Measurements from ENCODE around the gene TGFB1. TPM values are rescaled to one million over a fixed set of nuclear protein-coding genes. Genes with fewer than 3 reads are reported as not detected.
A peak's percentile ranks its signal among the peaks of the same experiment; 100 is the strongest.

Gene TGFB1
- total RNA-seq, 1 experiment from 2014 or later, result 30.1 TPM

GRCh38 chr19:41325947-41326706 lies 27.6 kb downstream of the TGFB1 start:
- no peak for TF ChIP-seq CTCF (conservative IDR thresholded peaks at IDR 0.05)
- no peaks in the 10 kb centered on the region for H3K9me3 Mint-ChIP-seq
- H2BK5ac ChIP-seq (ENCODE audit: insufficient read length, low read length), result no peak overlapping the region
- H4K5ac ChIP-seq (ENCODE audit: insufficient read length, low read depth, low read length), result peak overlapping the region; percentile 10
- no peak overlapping the region for H2BK12ac ChIP-seq (ENCODE audit: insufficient read length, low read depth, low read length)
- peak overlapping the region; percentile 97 for H3K4me2 ChIP-seq (ENCODE audit: insufficient read depth, insufficient read length, low read length)
- H2AK5ac ChIP-seq (ENCODE audit: insufficient read length, low read length), result no peak overlapping the region
- peaks cover 3% of the 10 kb centered on the region for H4K20me1 ChIP-seq (ENCODE audit: control insufficient read depth, insufficient read depth, insufficient read length)
- peaks cover 49 to 53% of the 10 kb centered on the region in 2 experiments for H3K4me1 Mint-ChIP-seq
- no CpG with 5 or more reads among the region's 30 CpGs for WGBS (ENCODE audit: extremely low coverage, insufficient read length, low lambda C conversion rate)
- no peak overlapping the region for H3K9ac ChIP-seq (ENCODE audit: extremely low read depth, insufficient read length, low read length)
- no peak overlapping the region for H2BK20ac ChIP-seq (ENCODE audit: low read depth, low read length, poor library complexity, severe bottlenecking)
- no peak overlapping the region for H3K56ac ChIP-seq (ENCODE audit: insufficient read length, low read depth, low read length)
- H2AFZ ChIP-seq (ENCODE audit: low read length), result no peak overlapping the region
- H3K36me3 Mint-ChIP-seq (ENCODE audit: insufficient read depth in 1 of 3, low read depth in 3 of 3), result peaks cover 3 to 36% (median 10%) of the 10 kb centered on the region in 3 experiments; a peak in 5 of 7 replicates
- peaks cover 14% of the 10 kb centered on the region for H3K23me2 ChIP-seq (ENCODE audit: insufficient read length, low read depth, low read length, poor library complexity, severe bottlenecking)
- no peak for DNase-seq
- H3K27me3 Mint-ChIP-seq (ENCODE audit: low read depth), result peaks cover 1% of the 10 kb centered on the region; the same call in 1 of the 2 replicates
- H2BK120ac ChIP-seq (ENCODE audit: low read depth, low read length, poor library complexity, severe bottlenecking), result no peak overlapping the region
- no peaks in the 10 kb centered on the region for H3K9me3 ChIP-seq (ENCODE audit: control insufficient read depth, low read depth, low read length)
- no peaks in the 10 kb centered on the region for H3K27me3 ChIP-seq (ENCODE audit: insufficient read depth, low read length)
- peak overlapping the region; percentile 21 for H4K8ac ChIP-seq (replicated peaks; ENCODE audit: insufficient read length, low read depth, low read length)
- H3K79me1 ChIP-seq (ENCODE audit: insufficient read depth, low read depth, low read length, poor library complexity, severe bottlenecking), result no peaks in the 10 kb centered on the region
- H3K79me2 ChIP-seq (ENCODE audit: insufficient read depth, low read length), result no peaks in the 10 kb centered on the region
- H3K27ac Mint-ChIP-seq, result peak overlapping the region in 2 of 3 experiments; percentile 25 to 68; a peak in 3 of 7 replicates
- no peak overlapping the region for H3K4ac ChIP-seq (ENCODE audit: low read depth, low read length)
- H3K4me1 ChIP-seq (ENCODE audit: insufficient read depth, low read length), result peaks cover 12% of the 10 kb centered on the region; the same call in 1 of the 2 replicates
- no peak overlapping the region for H3K27ac ChIP-seq (ENCODE audit: insufficient read length, low read depth, low read length)
- peak overlapping the region; percentile 51 for H3K18ac ChIP-seq (ENCODE audit: insufficient read length, low read depth, low read length)
- H2BK15ac ChIP-seq (ENCODE audit: low read depth, low read length), result no peak overlapping the region
- peak overlapping the region; percentile 46 to 73 for H3K4me3 Mint-ChIP-seq
- H3K14ac ChIP-seq (ENCODE audit: insufficient read depth, low read length), result peak overlapping the region; percentile 45; the same call in 1 of the 2 replicates
- H4K91ac ChIP-seq (ENCODE audit: insufficient read length, low read depth, low read length), result no peak overlapping the region
- peak overlapping the region; percentile 93 for H3K23ac ChIP-seq (ENCODE audit: insufficient read length, low read depth, low read length)
- H3T11ph ChIP-seq (ENCODE audit: low read length), result no peak overlapping the region

Data from H9 (cell line).